Transverse colon (tissue), 4 donors: ENCODE measurements around the gene CCL1. TPM values are rescaled to one million over a fixed set of nuclear protein-coding genes. Genes with fewer than 3 reads are reported as not detected.

ENCODE experiments used
- DNase-seq: peaks from one replicate; pipeline ENCODE4 v3.0.0-alpha.2; 2019
- H3K27ac ChIP-seq, 4 donors: fragments of 200-600 bp; sonication (generic); 2 replicates each; pipeline ENCODE4 v1.5.1; 2016 to 2018; ENCODE audit warnings: inconsistent platforms in 4 of 4
- H3K27me3 ChIP-seq: fragments of 200-600 bp; sonication (generic); 2 replicates; pipeline ENCODE4 v1.5.1; 2017; ENCODE audit warnings: inconsistent platforms
- H3K36me3 ChIP-seq, 4 donors: fragments of 200-600 bp; sonication (generic); 2 replicates each; pipeline ENCODE4 v1.5.1; 2017 to 2019; ENCODE audit warnings: inconsistent platforms in 4 of 4
- H3K4me1 ChIP-seq, 4 donors: fragments of 200-600 bp; sonication (generic); 2 replicates each; pipeline ENCODE4 v1.5.1; 2017 to 2020; ENCODE audit warnings: inconsistent platforms in 4 of 4
- H3K4me3 ChIP-seq, 4 donors: fragments of 200-600 bp; sonication (generic); 1 replicate in 1 of 4; 2 replicates in 3 of 4; pipeline versions ENCODE4 v1.5.1 to v1.6.1; 2017 to 2019; ENCODE audit warnings: inconsistent platforms in 4 of 4
- H3K9me3 ChIP-seq, 2 donors: fragments of 200-600 bp; sonication (generic); 2 replicates each; pipeline ENCODE4 v1.5.1; 2017 to 2019; ENCODE audit warnings: inconsistent platforms in 2 of 2
- EP300 ChIP-seq: sonication (generic); formaldehyde crosslinking; IDR thresholded peaks from one replicate; pipeline ENCODE4 v1.6.1; 2017; ENCODE audit warnings: antibody characterized with exemption, low read depth
- POLR2A ChIP-seq: fragments of 450-650 bp; IDR thresholded peaks from one replicate; pipeline ENCODE4 v1.6.1; 2016; ENCODE audit warnings: antibody characterized with exemption, mild to moderate bottlenecking, moderate library complexity
- POLR2AphosphoS5 ChIP-seq, 3 donors: sonication (generic); formaldehyde crosslinking; IDR thresholded peaks; one replicate each; pipeline ENCODE4 v1.6.1; 2016; ENCODE audit warnings: antibody characterized with exemption in 3 of 3
- WGBS, 2 donors: methylation state at CpG; one replicate each; pipeline ENCODE4 v1.1.5; 2018; ENCODE audit warnings: low coverage in 1 of 2; 5-methylcytosine and 5-hydroxymethylcytosine counted together
- in situ Hi-C, 4 donors: fragments of 200-750 bp; cut with MboI; loops; one replicate each; pipeline versions ENCODE4 v1.15.0 to v1.15.1; 2017; ENCODE audit warnings: low sequenced_read_pairs in 3 of 4, low pct_ligation_motif_present in 1 of 4, low pct_unique_long_range_greater_than_20kb in 1 of 4
- intact Hi-C: fragments of 100-400 bp; cut with DNase I; formaldehyde crosslinking; loops from one replicate; pipeline ENCODE4 v1.15.1; 2023; ENCODE audit warnings: low total_unique reads
- total RNA-seq, 4 donors: library from RNA; depleted of rRNA; stranded (reverse); fragments of >200 nt; gene quantifications; one replicate each; pipeline ENCODE4 v1.1.0, GENCODE V29; 2016
- TF ChIP-seq, protein P1 (sequence below), 5 experiments: fragments of 200-600 bp in 3 of 5; fragments of 450-650 bp in 2 of 5; sonication (generic) in 3 of 5; IDR thresholded peaks; 1 replicate in 2 of 5; 2 replicates in 3 of 5; pipeline ENCODE4 v1.5.1; 2016 to 2017; ENCODE audit warnings: antibody characterized with exemption in 5 of 5, inconsistent platforms in 3 of 5, mild to moderate bottlenecking in 2 of 5, moderate library complexity in 1 of 5

The CCL1 gene
- total RNA-seq, 4 donors from 2014 or later: not detected

- H3K4me3 ChIP-seq: no peak overlapping the region
- in situ Hi-C loops (no loop called here), intact Hi-C loops (no loop called here)
- H3K27me3 ChIP-seq: no peaks in the 10 kb centered on the region
- no peaks in the 10 kb centered on the region for H3K4me1 ChIP-seq
- H3K36me3 ChIP-seq: no peaks in the 10 kb centered on the region
- WGBS, 2 donors: 98% methylated on average over 3 of the region's 3 CpGs; no CpG with 5 or more reads in 1 of the 2 donors
- no peak overlapping the region for H3K27ac ChIP-seq
- TF ChIP-seq POLR2AphosphoS5 (IDR thresholded peaks at IDR 0.05) (no peak), EP300 (no peak), POLR2A (no peak)
- TF ChIP-seq, protein P1, sequence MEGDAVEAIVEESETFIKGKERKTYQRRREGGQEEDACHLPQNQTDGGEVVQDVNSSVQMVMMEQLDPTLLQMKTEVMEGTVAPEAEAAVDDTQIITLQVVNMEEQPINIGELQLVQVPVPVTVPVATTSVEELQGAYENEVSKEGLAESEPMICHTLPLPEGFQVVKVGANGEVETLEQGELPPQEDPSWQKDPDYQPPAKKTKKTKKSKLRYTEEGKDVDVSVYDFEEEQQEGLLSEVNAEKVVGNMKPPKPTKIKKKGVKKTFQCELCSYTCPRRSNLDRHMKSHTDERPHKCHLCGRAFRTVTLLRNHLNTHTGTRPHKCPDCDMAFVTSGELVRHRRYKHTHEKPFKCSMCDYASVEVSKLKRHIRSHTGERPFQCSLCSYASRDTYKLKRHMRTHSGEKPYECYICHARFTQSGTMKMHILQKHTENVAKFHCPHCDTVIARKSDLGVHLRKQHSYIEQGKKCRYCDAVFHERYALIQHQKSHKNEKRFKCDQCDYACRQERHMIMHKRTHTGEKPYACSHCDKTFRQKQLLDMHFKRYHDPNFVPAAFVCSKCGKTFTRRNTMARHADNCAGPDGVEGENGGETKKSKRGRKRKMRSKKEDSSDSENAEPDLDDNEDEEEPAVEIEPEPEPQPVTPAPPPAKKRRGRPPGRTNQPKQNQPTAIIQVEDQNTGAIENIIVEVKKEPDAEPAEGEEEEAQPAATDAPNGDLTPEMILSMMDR (IDR thresholded peaks at IDR 0.05): no peak
- DNase-seq: no peak
- H3K9me3 ChIP-seq: no peaks in the 10 kb centered on the region
Measured at GRCh38 chr17:34358631-34359030, 4.4 kb downstream of the CCL1 start.

- Histone ChIP-seq H3K4me1 (no peaks in the 10 kb centered on the region), H3K27ac (no peak overlapping the region), H3K4me3 (no peak overlapping the region), H3K27me3 (no peaks in the 10 kb centered on the region), H3K9me3 (no peaks in the 10 kb centered on the region), H3K36me3 (no peaks in the 10 kb centered on the region)
- in situ Hi-C loops: no loop called here
- TF ChIP-seq EP300 (no peak), POLR2A (no peak), POLR2AphosphoS5 (IDR thresholded peaks at IDR 0.05) (no peak)
- TF ChIP-seq, protein P1 (IDR thresholded peaks at IDR 0.05): no peak
- intact Hi-C loops: no loop called here
- DNase-seq: no peak
- WGBS, 2 donors: 30 to 56% methylated on average over 2 of the region's 2 CpGs
Measured at GRCh38 chr17:34357398-34357797, 5.6 kb downstream of the CCL1 start.

DNA sequence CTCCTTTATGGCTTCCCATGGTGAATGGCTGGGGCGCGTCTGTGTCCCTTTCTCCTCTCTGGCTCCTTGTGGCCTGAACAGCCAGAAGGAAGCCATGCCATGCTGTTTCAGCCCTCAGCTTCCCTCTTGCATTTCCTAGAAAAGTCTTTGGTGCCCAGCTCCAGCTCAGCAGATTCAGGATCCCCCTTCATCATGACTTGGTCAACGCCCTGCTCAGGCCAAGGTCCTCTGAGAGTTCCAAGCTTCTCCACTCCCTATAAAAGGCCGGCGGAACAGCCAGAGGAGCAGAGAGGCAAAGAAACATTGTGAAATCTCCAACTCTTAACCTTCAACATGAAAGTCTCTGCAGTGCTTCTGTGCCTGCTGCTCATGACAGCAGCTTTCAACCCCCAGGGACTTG lies 6.8 kb downstream of the CCL1 start, which contains the start of gene CCL13:
TSS of gene CCL13 (plus strand) at position 287 of the 400 bp plus-strand sequence. CDS start at position 334, 47 bp downstream.
- TF ChIP-seq EP300 (no peak), POLR2AphosphoS5 (IDR thresholded peaks at IDR 0.05) (no peak), POLR2A (no peak)
- TF ChIP-seq, protein P1 (IDR thresholded peaks at IDR 0.05): no peak
- Histone ChIP-seq H3K9me3 (no peaks in the 10 kb centered on the region), H3K27ac (peak within 1 kb of the TSS in 3 of 4 donors; percentile 8 to 47 (median 35)), H3K27me3 (no peaks in the 10 kb centered on the region), H3K4me1 (no peaks in the 10 kb centered on the region), H3K36me3 (no peaks in the 10 kb centered on the region), H3K4me3 (no peak within 1 kb of the TSS)
- DNase-seq: no peak
- WGBS, 2 donors: 77 to 80% methylated on average over 2 to 5 of the region's 5 CpGs
- intact Hi-C loops: no loop called here
- in situ Hi-C loops: no loop called here

GRCh38 chr17:34354637-34355036 lies 8.4 kb downstream of the CCL1 start:
- Histone ChIP-seq H3K27ac (peak overlapping the region in 2 of 4 donors; percentile 8 to 47), H3K27me3 (no peaks in the 10 kb centered on the region), H3K9me3 (no peaks in the 10 kb centered on the region), H3K36me3 (no peaks in the 10 kb centered on the region), H3K4me1 (no peaks in the 10 kb centered on the region), H3K4me3 (no peak overlapping the region)
- intact Hi-C loops (no loop called here), in situ Hi-C loops (no loop called here)
- TF ChIP-seq, protein P1 (IDR thresholded peaks at IDR 0.05): no peak
- TF ChIP-seq POLR2AphosphoS5 (IDR thresholded peaks at IDR 0.05) (no peak), POLR2A (no peak), EP300 (no peak)
- DNase-seq: no peak
